NCI-H1694 treated with DMSO at 0.1 percent for 48 hours (cell line): Measurements from ENCODE around the gene VAV2.

ENCODE experiments used
- DNase-seq: peaks from one replicate; lab custom pipeline; 2025; lab: John Stamatoyannopoulos, UW

The VAV2 gene

DNA sequence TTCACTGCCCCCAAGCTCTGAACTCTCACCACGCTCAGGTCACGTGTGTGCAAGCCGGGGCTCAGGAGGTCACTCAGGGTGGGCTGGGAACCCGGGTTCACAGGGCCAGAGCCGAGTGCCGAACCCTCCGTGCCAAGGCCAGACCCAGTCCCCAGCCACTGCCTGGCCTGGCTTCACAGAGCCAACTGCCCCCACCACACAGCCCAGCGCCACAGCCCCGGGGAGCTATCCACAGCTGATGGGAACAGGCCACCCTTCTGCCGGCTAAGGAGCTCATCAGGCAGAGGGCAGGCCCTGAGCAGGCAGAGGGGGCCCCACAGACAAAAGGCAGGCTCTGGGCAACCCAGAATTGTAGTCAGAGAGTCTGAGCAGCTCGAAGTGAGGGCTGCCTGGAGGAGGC lies 117.0 kb downstream of the VAV2 start:
- DNase-seq, result no peak

DNA sequence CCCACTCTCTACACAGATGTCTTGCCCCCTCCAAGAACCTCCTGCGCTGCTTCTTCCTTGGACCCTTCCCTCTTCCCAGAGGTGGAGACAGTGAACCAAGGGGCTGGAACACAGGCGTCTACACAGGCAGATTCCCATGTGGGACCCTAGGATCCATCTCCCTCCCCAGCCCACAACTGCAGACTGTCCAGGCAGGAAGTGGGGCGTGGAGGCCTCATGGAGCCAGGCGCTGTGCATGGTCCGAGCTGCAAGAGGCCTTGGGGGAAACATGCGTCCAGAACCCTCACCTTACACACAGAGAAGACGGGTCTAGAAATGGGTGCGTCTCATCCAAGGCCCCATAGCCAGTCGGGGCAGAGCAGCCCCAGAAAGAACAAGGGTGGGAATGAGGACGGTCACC lies 117.5 kb downstream of the VAV2 start:
- DNase-seq, result no peak

DNA sequence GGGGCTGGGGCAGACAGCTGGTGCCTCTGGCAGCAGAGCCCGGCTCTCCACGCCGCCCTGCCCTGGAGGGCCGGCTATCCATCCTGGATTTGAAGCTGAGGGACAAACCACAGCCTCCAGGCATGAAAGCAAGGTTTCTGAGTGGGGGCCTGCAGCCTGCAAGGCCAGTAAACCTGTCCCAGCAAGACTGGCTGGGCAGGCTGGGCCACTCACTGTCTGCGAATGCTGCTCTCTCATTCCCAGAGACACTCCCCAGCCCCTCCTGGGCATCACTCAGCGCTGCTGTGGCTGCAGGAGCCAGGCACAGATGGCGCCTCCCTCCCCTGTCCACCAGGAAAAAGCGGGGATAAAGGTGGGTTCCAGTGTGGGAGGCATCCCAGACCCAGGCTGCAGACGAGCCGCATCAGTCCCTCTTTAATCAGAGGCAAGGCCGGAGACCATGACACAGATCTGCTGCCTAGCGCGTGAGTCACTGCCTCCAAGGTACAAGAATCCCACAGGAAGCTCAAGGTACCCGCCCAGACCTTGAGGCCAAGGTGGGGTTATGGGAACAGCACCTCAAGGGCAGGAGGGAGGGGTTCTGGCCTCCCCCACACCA lies 118.0 kb downstream of the VAV2 start:
- peak; percentile 44 for DNase-seq

DNA sequence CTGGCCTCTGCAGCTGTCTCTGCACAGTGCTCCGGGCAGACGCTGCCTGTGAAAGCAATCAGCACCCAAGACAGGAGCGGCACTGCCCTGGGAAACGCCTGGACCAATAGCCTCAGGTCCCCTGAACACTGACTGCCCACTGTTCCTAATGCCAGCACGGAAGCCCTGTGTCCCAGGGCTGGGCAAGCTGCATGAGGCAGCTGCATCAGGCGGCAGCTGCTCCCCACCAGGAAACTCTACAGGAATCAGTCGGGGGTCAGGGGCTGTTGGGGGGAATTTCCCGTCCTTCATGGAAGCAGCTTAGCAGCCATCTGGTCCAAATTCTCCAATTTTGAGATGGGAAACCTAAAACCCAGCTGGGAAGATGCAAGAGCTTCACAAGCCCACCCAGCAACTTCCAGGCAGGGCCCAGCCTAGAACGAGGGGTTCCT lies 118.6 kb downstream of the VAV2 start:
- peak; percentile 64 for DNase-seq

DNA sequence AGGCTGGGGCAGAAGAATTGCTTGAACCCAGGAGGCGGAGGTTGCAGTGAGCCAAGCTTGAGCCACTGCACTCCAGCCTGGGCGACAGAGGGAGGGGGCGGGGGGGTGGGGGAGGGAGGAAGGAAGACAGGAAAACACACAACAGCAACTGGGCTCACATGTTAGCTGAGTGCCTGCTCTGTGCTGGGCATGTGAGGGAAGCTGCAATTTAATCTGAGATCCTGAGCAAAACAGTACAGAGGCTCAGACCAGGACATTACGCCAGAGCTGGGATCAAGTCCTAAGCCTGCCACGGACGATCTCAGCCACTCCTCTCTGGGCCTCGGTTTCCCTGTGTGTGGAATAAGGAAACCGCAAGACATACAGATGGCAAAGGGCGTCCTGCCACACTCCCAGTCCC lies 119.1 kb downstream of the VAV2 start:
- DNase-seq, result no peak

DNA sequence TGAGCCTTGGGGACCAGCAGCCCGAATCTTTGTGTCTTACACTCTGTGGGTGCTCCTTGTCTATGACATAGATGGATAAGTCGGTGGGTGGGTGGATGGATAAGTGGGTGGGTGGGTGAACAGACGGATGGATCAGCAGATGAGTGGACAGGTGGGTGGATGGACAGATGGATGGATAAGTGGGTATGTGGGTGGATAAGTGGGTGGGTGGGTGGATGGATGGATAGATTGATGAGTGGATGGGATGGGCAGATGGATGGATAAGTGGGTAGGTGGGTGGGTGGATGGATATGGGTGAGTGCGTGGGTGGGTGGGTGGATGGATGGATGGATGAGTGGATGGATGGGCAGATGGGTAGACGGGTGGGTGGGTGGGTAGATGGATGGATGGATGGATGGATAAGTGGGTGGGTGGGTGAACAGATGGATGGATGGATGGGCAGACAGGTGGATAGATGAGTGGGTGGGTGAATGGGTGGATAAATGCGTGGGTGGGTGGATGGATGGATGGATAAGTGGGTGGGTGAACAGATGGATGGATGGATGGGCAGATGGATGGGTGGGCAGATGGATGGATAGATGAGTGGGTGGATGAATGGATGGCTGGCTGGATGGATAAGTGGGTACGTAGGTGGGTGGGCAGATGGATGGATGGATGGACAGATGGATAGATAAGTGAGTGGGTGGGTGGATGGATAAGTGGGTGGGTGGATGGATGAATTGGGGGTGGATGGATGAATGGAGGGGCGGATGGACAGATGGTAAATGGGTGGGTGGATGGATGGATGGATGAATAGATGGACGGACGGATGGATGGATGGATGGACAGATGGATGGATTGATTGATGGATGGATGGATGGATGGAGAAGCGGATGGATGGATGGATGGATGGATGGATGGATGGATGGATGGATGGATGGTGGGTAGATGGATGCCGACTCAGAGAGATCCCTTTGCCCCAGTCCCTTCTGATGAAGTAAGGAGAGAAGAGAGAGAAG lies 121.2 kb downstream of the VAV2 start:
- DNase-seq, result no peak

DNA sequence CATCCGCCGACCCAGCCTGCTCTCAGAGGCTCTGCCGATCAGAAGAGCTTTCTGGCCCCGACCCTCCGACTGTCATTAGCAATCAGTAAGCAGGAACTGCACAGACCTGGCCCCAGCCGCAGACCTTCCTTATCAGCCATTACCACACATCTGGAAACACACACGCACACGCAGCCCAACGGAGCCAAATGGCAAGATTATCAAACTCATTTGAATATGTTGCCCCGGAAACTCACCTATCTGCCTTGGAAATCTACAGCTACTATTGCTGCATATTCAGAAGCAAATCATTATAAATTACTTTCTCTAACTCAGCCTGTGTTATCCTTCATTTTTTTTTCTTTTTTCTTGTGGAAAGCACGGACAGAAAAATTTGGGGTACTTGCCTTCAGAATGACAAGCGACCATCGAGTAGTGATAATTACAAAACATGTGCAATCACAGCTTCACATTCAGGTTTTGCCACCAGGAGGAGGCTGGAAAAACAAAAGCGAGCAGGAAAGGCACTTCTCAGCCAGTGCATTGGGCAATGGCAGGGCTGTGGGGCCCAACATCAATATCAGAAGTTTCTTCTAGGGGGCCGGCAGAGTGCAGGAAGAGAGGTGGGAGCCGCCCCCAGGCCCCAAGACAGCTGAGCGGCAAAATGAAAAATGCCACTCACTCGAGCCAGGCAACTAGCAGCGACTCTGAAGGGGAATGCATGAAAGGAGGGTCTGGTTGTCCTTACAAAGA lies 122.3 kb downstream of the VAV2 start:
- DNase-seq, result no peak

DNA sequence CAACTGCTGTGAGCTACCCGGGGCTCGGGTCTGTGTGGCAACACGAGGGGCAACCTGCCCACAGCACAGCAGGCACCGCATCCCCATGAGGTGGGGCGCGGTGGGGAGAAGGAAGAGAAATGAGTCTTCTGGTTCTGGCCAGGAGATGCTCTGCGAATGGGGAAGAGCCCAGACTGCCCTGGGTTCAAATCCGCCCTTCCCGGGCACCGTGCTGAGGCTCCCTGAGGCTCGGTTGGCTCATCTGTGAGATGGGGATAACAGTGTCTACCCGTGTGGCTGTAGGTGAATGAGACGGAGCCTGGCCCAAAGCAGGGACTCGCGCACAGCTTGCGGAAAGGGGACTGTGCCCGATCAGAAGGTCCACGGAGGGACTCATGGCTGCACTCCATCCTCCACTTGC lies 123.9 kb downstream of the VAV2 start:
- no peak for DNase-seq

DNA sequence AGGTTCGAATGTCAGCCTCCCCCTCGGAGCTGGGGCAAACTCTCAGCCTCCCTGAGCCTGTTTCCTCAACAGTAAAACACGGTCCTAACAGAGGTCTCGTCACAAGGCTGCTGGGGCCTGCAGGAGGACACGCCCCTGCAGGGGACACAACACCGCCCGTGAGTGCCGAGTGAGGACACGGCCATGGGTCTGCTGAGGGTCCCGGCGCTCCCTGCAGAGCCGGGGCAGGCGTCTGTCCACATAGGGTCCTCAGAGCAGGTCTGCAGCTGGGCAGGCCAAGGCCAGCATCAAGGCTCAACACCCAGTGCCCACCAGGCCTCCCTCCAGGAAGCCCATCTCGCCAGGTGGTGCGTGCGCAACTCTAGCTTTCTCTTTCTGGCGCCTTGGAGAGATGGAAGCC lies 125.2 kb downstream of the VAV2 start:
- no peak for DNase-seq

DNA sequence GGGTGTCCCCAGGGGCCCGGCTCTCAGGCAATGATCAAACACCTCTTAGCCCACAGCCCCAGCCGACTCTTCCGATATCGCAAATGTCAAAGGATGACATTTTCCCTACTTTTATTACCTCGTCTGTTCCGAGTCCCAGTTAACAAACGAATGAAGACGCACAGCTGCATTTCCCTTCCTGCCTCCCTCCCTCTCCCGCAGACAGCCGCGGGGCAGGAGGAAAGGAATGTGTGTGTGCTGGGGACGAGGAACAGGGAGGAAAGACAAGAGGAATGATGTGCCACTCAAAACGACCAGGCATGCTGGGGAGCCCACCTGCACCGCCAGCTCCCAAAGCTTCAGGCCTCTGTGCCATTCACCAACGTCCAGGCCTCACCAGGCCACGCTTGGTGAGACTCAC lies 128.1 kb downstream of the VAV2 start:
- DNase-seq, result no peak

DNA sequence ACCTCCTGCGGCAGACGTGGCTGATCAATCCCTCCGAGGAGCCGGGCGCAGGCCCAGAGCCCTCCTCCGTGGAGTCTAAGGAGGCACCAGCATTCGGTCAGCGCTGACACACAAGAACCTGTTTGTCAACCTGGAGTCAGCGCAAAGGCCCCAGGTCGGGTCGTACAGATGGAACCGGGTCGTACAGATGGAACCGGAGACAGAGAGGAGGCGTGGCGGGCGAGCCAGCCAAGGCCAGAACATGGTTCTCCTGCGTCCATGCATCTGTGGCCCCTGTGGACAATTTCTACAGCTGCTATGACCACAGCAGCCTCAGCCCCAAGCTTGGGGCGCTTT lies 128.9 kb downstream of the VAV2 start:
- DNase-seq, result no peak

DNA sequence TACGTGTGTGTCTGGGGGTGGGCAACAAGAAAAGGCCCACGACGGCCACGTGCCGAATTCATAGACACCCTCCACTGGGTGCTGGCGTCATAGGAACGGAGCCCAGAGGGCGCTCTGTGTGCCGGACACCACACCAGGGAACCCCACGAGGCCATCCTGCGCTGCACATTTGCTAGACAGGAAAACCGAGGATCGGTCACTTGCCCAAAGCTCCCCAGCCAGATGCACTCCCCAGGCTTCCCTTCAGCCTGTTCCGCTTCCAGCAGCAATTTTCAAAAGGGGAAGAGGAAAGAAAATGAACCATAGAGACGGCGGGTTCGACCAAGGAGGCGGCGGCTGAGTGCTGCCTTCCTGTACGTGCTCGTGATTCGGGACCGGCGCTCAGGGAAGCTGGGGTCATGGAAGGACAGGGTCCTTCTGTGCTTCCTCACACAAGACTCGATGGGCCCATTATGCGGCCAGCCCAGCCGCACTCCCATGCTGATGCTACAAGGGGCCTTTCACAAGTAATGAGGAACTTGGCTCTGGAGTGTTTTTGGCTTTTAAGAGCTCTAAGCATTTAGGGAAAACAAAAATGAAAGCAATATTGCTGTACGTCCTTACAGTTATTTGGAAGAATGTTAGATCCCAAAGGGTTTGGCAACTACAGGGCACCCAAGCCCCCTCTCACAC lies 129.4 kb downstream of the VAV2 start:
- DNase-seq, result no peak

DNA sequence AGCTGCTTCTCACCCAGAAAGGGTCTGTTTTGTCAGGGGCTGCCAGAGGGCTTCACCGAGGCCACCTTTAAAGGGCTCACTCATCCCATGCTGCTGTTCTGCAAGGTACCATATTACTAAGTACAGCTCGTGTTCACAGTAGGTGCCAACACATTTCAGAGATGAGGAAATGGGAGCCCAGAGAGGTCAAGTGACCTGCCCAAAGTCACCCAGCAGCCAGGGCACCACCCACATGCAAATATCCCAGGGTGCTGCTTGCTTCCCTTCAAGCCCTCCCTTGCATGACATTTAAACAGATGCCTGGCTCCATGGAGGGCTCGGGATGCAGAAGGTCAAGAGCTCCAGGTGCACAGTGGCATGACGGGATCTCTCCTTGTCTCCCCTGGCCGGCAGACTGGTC lies 130.4 kb downstream of the VAV2 start:
- no peak for DNase-seq

DNA sequence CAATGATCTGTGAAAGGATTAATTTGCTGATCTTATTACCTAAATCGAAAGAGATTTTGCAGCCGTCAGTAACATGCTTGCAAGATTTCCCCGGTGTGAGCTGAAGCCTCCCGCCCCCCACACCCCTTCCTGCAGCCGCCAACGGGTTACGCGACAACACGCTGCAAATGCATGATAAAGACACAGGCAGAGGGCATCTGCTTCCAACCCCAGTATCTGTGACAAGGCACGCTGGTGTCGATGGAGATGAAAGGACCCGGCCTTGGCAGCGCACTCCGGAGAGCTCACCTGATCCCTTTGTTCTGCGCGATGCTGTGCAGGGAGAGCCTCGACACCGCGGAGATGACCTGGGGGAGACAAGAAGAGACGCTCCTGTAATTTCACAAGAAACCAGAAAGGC lies 131.0 kb downstream of the VAV2 start:
- no peak for DNase-seq

DNA sequence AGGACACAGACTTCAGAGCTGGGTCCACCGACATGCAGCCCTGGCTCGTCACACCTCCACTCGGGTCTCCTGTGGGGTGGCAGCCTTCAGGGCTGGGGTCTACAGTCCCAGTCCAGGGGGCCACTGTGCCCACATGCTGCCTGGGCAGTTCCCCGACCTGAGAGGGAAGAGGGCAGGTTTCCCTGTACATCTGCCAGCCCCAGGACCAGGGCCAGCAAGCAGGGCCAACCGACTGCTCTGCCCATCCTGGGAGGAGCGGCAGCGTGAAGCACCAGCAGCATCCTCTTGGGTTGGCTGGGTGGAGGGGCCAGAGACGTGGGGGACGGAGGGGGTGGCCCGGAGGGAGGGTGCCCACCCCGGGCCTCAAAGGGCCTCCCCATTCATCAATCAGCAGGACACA lies 133.4 kb downstream of the VAV2 start:
- no peak for DNase-seq

DNA sequence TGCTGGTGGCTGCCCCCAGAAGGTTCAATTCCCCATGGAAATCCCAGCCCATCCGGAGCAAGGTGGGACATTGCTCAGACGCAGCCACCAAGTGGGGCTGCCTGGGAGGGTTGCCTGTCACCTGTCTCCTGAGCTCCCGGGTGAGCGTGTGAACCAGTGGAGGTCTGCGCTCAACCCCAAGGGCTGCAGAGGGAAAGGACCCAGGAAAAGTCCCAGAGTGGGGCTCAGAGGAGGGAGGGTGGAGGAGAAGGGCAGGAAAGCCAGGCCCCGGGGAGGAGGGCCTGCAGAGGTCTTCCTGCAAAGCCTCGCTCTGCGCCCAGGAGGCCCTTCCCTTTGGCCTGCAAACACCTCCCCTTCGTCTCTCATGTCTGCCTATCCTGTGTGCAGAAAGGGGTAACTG lies 134.5 kb downstream of the VAV2 start:
- DNase-seq, result no peak

DNA sequence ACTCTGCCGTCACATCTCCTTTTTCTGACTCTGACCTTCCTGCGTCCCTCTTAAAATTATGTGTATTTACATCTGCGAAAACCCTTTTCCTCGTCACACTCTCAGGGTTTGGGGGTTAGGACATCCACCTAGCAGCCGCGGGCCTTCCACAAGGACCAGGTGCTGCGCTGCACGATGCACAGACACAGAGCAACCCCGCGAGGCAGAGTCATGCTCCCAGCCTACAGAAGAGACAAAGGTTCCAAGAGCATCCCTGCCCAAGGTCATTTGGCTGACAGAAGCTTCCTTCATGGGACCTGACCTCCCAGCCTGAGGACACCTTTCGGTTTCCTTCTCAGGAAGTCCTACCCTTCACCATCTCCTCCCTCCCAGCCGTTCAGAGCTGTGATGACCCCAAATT lies 135.3 kb downstream of the VAV2 start:
- DNase-seq, result no peak

DNA sequence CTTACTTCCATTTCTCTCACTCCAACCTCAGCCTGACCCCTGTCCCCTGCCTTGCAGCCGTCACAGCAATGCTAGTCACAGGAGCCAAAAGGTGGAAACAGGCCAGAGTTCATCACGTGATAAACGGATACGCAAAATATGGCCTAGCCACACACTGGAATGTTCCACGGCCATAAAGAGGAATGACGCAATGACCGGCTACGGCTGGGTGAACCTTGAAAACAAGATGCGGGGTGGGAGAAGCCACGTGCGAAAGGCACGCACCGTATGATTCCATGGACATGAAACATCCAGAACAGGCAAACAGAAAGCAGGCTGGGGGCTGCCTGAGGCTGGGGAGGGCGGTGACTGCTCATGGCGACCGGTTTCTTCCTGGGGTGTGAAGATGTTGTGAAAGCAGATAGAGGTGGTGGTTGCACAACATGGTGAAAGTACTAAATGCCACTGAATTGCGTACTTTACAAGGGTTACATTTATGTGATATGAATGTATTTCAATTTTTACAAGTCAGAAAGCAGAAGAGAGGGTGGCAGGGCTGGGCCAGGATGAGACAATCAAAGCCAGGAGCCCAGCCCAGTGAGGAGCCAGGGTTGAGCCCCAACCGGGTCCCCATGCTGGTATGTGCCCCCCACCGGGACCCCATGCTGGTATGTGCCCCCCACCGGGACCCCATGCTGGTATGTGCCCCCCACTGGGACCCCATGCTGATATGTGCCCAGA lies 136.2 kb downstream of the VAV2 start:
- DNase-seq, result no peak

DNA sequence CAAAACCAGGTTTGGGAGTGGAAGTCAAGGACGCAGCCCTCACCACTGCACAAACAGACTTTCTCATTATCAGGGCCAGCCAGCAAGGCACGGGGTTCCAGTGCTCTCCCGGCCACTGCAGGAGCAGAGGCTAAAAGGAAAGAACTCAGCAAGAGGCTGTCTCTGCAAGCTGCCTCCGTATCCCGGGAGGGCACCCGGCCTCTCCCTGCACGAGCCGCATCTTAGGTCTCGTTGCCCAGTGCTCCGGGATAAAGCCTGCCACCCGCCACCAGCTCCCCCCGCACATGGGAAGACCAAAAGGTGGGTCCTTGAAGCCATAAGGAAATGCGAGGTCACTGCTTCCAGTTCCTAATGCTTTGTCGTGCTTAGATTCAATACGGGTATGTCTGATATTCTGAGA lies 136.8 kb downstream of the VAV2 start:
- no peak for DNase-seq

DNA sequence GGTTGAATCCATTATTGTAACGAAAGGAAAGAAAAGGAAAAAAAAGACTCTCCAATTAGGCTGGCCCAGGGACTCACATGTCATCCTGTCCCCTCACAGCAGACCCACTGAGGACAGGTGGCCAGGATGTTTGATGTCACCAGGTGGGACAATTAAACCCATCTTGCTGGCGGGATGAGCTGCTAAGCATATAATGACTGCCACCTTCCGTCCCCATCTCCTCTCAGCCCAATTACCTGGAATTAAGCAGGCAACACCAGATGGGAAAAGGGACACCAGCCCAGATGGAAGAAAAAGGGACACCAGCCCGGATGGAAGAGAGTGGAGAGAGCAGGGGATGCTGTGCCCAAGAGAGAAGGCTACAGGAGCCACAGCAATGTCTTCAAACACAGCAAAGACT lies 137.4 kb downstream of the VAV2 start:
- peak; percentile 49 for DNase-seq

DNA sequence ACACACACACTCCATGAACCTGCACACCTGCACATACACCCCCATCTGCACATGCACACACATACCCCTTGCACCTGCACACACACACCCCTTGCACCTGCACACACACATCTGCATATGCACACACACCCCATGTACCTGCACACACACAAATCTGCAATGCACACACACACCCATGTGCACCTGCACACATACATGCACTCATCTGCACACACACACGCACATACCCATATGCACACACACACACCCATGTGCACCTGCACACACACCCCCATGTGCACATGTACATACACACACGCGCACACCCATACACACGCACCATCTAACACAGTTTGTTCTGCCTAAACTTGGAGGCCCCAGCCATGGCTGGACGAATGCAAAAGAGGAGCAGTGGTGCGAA lies 138.1 kb downstream of the VAV2 start:
- DNase-seq, result no peak

DNA sequence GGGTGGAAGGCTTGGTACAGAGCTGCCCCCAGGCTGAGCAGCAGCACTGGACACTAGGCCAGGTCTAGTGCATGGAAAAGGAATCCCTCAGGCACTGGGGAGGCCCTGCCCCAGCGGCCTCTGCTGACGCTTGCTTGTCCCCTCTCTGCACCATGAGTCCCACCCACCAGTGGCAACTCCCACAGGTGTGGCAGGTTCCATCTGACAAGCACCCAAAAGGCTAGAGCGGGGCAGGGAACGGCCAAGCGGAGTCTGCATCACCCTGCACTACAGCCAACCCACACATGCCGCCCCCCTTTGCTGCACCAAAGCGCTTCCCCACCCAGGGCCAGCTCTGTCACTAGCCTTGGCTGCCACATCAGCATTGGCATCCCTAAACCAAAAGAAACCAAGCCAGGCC lies 138.8 kb downstream of the VAV2 start:
- DNase-seq, result no peak
